Glutamatergic neuron (in vitro differentiated cells): ENCODE measurements around the gene RASSF4. TPM values are rescaled to one million over a fixed set of nuclear protein-coding genes. Genes with fewer than 3 reads are reported as not detected.
A peak's percentile ranks its signal among the peaks of the same experiment; 100 is the strongest.

Experiments used
- DNase-seq: peaks from one replicate; pipeline ENCODE4 v3.0.0; 2022
- H3K27ac Mint-ChIP-seq: one replicate; pipeline ENCODE4 v1.8.0; 2020; ENCODE audit warnings: mild to moderate bottlenecking, mixed read lengths, inconsistent platforms; ENCODE audit not compliant: unreplicated experiment
- H3K27me3 Mint-ChIP-seq: one replicate; pipeline ENCODE4 v1.8.0; 2020; ENCODE audit warnings: mild to moderate bottlenecking, moderate library complexity, mixed read lengths, inconsistent platforms; ENCODE audit not compliant: unreplicated experiment
- H3K36me3 Mint-ChIP-seq: one replicate; pipeline ENCODE4 v1.8.0; 2020; ENCODE audit warnings: mild to moderate bottlenecking, mixed read lengths, inconsistent platforms; ENCODE audit not compliant: unreplicated experiment
- H3K4me1 Mint-ChIP-seq: one replicate; pipeline ENCODE4 v1.8.0; 2020; ENCODE audit warnings: mild to moderate bottlenecking, low read depth, mixed read lengths, inconsistent platforms; ENCODE audit not compliant: unreplicated experiment
- H3K4me3 Mint-ChIP-seq: one replicate; pipeline ENCODE4 v1.8.0; 2020; ENCODE audit warnings: mild to moderate bottlenecking, mixed read lengths, inconsistent platforms; ENCODE audit not compliant: unreplicated experiment
- H3K9me3 Mint-ChIP-seq: one replicate; pipeline ENCODE4 v1.8.0; 2020; ENCODE audit warnings: mild to moderate bottlenecking, moderate library complexity, mixed read lengths, inconsistent platforms; ENCODE audit not compliant: unreplicated experiment
- CTCF ChIP-seq: fragments of 200-600 bp; sonication (generic); IDR thresholded peaks from one replicate; pipeline ENCODE4 v1.5.0; 2021; ENCODE audit not compliant: partially characterized antibody, unreplicated experiment
- total RNA-seq: library from RNA; stranded (reverse); fragmentation: NEBNext Ultra II Directional; extraction: Animal tissue kit (Norgen Biotek cat#: 25700); gene quantifications from one replicate; pipeline ENCODE4 v1.2.1, GENCODE V29; 2021; ENCODE audit not compliant: unreplicated experiment

RASSF4 gene
- total RNA-seq, 1 donor from 2014 or later, result 137 TPM

- H3K27ac Mint-ChIP-seq, result no peak overlapping the region
- peaks cover 2% of the 10 kb centered on the region for H3K4me1 Mint-ChIP-seq
- H3K27me3 Mint-ChIP-seq, result peaks cover 9% of the 10 kb centered on the region
- no peak for TF ChIP-seq CTCF
- peaks cover 6% of the 10 kb centered on the region for H3K9me3 Mint-ChIP-seq
- H3K36me3 Mint-ChIP-seq, result peaks cover 7% of the 10 kb centered on the region
- no peak overlapping the region for H3K4me3 Mint-ChIP-seq
- no peak for DNase-seq
Measured at GRCh38 chr10:44930904-44931620, 28.5 kb upstream of the RASSF4 start.

- Mint-ChIP-seq H3K4me3 (no peak overlapping the region), H3K27ac (no peak overlapping the region), H3K4me1 (peaks cover 2% of the 10 kb centered on the region), H3K27me3 (peaks cover 9% of the 10 kb centered on the region), H3K9me3 (peaks cover 6% of the 10 kb centered on the region), H3K36me3 (peaks cover 11% of the 10 kb centered on the region)
- no peak for TF ChIP-seq CTCF
- DNase-seq, result no peak
Measured at GRCh38 chr10:44931621-44932516, 27.7 kb upstream of the RASSF4 start.

GRCh38 chr10:44932517-44933450 is 26.8 kb upstream of the RASSF4 start:
- peak; percentile 95 for TF ChIP-seq CTCF
- Mint-ChIP-seq H3K27me3 (peaks cover 9% of the 10 kb centered on the region), H3K36me3 (peaks cover 15% of the 10 kb centered on the region)

GRCh38 chr10:44933451-44934321 is 25.9 kb upstream of the RASSF4 start:
- H3K4me3 Mint-ChIP-seq, result no peak overlapping the region
- no peak for TF ChIP-seq CTCF
- H3K4me1 Mint-ChIP-seq, result peaks cover 2% of the 10 kb centered on the region
- no peak for DNase-seq
- H3K9me3 Mint-ChIP-seq, result peaks cover 9% of the 10 kb centered on the region
- peaks cover 15% of the 10 kb centered on the region for H3K36me3 Mint-ChIP-seq
- no peak overlapping the region for H3K27ac Mint-ChIP-seq
- peaks cover 9% of the 10 kb centered on the region for H3K27me3 Mint-ChIP-seq

More at GRCh38 chr10:44932517-44933450, 26.8 kb upstream of the RASSF4 start:
- Mint-ChIP-seq H3K27ac (no peak overlapping the region), H3K4me3 (no peak overlapping the region), H3K4me1 (peaks cover 2% of the 10 kb centered on the region), H3K9me3 (peaks cover 6% of the 10 kb centered on the region)
- DNase-seq, result peak; percentile 97
